Thoracic aorta (tissue), 2 donors: Measurements from ENCODE around the gene PSMB1. TPM values are rescaled to one million over a fixed set of nuclear protein-coding genes. Genes with fewer than 3 reads are reported as not detected.
A peak's percentile ranks its signal among the peaks of the same experiment; 100 is the strongest.

ENCODE experiments used
- ATAC-seq: fragments of 150-250 bp; one replicate; pipeline ENCODE4 v1.8.0; 2017; ENCODE audit warnings: low read depth; ENCODE audit not compliant: insufficient number of reproducible peaks, low FRiP score
- DNase-seq: peaks from one replicate; pipeline ENCODE4 v3.0.0-alpha.2; 2020; ENCODE audit warnings: low spot score
- H3K27ac ChIP-seq, 2 donors: fragments of 200-600 bp; sonication (generic); 1 replicate in 1 of 2; 2 replicates in 1 of 2; pipeline ENCODE4 v1.5.1; 2016; ENCODE audit warnings: mild to moderate bottlenecking in 2 of 2, moderate library complexity in 2 of 2
- H3K27me3 ChIP-seq: fragments of 200-600 bp; sonication (generic); replicated peaks from 2 replicates; pipeline ENCODE4 v1.6.0; 2016; ENCODE audit warnings: mild to moderate bottlenecking; ENCODE audit not compliant: insufficient read depth
- H3K36me3 ChIP-seq: fragments of 200-600 bp; sonication (generic); one replicate; pipeline ENCODE4 v1.5.1; 2016
- H3K4me1 ChIP-seq, 2 donors: fragments of 200-600 bp; sonication (generic); 1 replicate in 1 of 2; 2 replicates in 1 of 2; pipeline versions ENCODE4 v1.5.1 to v1.6.0; 2016; ENCODE audit warnings: low read depth in 2 of 2, mild to moderate bottlenecking in 1 of 2; ENCODE audit not compliant: control insufficient read depth in 1 of 2
- H3K4me3 ChIP-seq: fragments of 200-600 bp; sonication (generic); 2 replicates; pipeline ENCODE4 v1.5.1; 2016; ENCODE audit warnings: mild to moderate bottlenecking
- H3K9me3 ChIP-seq: fragments of 200-600 bp; sonication (generic); 2 replicates; pipeline ENCODE4 v1.5.1; 2016
- CTCF ChIP-seq: fragments of 200-600 bp; sonication (generic); IDR thresholded peaks from one replicate; pipeline ENCODE4 v1.5.1; 2019; ENCODE audit warnings: antibody characterized with exemption
- total RNA-seq, 2 donors: library from RNA; depleted of rRNA; stranded (reverse); fragments of >200 nt; gene quantifications; one replicate each; pipeline versions ENCODE4 v1.1.0 to v1.2.3, GENCODE V29; 2016

The PSMB1 gene
- total RNA-seq, 2 donors from 2014 or later: 143 to 159 TPM

GRCh38 chr6:170564936-170565530 is 11.9 kb upstream of the PSMB1 start:
- H3K4me3 ChIP-seq: no peak overlapping the region
- ATAC-seq: no peak
- no peaks in the 10 kb centered on the region for H3K9me3 ChIP-seq
- DNase-seq: no peak
- peaks cover 33% of the 10 kb centered on the region for H3K36me3 ChIP-seq
- no peak for TF ChIP-seq CTCF
- no peaks in the 10 kb centered on the region for H3K27me3 ChIP-seq
- H3K27ac ChIP-seq: no peak overlapping the region
- no peaks in the 10 kb centered on the region for H3K4me1 ChIP-seq

DNA sequence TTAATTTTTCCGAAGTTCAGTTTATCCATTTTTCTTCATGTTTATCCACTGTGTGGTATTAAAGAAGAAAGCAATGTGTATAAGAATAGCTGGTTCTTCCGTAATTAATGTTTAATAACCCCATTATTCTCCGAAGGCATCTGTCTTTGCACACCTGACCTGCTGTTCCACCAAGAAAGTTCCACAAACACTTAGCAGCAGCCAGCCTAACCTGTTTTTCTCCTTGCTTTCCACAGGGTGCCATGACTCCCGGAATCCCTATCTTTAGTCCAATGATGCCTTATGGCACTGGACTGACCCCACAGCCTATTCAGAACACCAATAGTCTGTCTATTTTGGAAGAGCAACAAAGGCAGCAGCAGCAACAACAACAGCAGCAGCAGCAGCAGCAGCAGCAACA is 8.4 kb upstream of the PSMB1 start:
- no peaks in the 10 kb centered on the region for H3K4me1 ChIP-seq
- H3K36me3 ChIP-seq: peaks cover 15% of the 10 kb centered on the region

GRCh38 chr6:170555305-170555704 is 2.2 kb upstream of the PSMB1 start:
- no peaks in the 10 kb centered on the region for H3K27me3 ChIP-seq
- TF ChIP-seq CTCF: no peak
- H3K36me3 ChIP-seq: no peaks in the 10 kb centered on the region
- H3K9me3 ChIP-seq: no peaks in the 10 kb centered on the region
- no peak overlapping the region for H3K27ac ChIP-seq
- ATAC-seq (no peak), DNase-seq (no peak)
- H3K4me3 ChIP-seq: peak overlapping the region; percentile 94
- peaks cover 27 to 38% of the 10 kb centered on the region in 2 donors for H3K4me1 ChIP-seq

More for the DNA sequence above, 8.4 kb upstream of the PSMB1 start:
- H3K4me3 ChIP-seq: no peak overlapping the region
- no peak for DNase-seq
- ATAC-seq: no peak
- H3K27ac ChIP-seq: no peak overlapping the region
- H3K9me3 ChIP-seq: no peaks in the 10 kb centered on the region
- TF ChIP-seq CTCF: no peak
- no peaks in the 10 kb centered on the region for H3K27me3 ChIP-seq

DNA sequence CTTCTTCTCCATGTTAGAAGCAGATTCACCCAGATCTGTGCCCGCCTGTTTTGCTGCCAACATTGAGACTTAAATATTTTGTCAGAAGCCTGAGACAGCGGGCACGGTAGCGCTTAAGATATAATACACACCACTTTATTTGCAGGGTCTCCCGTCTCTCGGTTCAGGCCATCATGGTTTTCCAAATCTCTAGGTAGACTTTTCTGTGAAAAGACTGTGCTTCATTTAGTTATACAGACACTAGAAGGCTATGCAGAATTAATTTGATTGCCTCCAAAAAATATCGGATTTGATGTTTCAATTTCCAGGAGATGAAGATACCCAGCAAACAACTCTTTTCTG is 1.7 kb upstream of the PSMB1 start:
- H3K4me3 ChIP-seq: peak overlapping the region; percentile 94
- DNase-seq (no peak), ATAC-seq (no peak)
- no peaks in the 10 kb centered on the region for H3K27me3 ChIP-seq
- H3K4me1 ChIP-seq: peaks cover 27 to 44% of the 10 kb centered on the region in 2 donors
- no peaks in the 10 kb centered on the region for H3K9me3 ChIP-seq
- H3K27ac ChIP-seq: peak overlapping the region; percentile 88 to 93
- TF ChIP-seq CTCF: no peak
- H3K36me3 ChIP-seq: no peaks in the 10 kb centered on the region

- H3K27ac ChIP-seq: peak within 1 kb of the TSS; percentile 88 to 93
- H3K4me1 ChIP-seq: peaks cover 27 to 49% of the 10 kb centered on the region in 2 donors
These were observed 1.1 kb upstream of the PSMB1 start, which contains the start of gene TBP for GRCh38 chr6:170554013-170554795. TBP (plus strand) TSS chr6:170554369; CDS start chr6:170557030, 2,661 bp downstream.

More at GRCh38 chr6:170554013-170554795, 1.1 kb upstream of the PSMB1 start, which contains the start of gene TBP:
- Histone ChIP-seq H3K27me3 (no peaks in the 10 kb centered on the region), H3K9me3 (no peaks in the 10 kb centered on the region), H3K36me3 (no peaks in the 10 kb centered on the region), H3K4me3 (peak within 1 kb of the TSS; percentile 94)
- peak; percentile 98 for ATAC-seq
- DNase-seq: peak; percentile 94
- no peak for TF ChIP-seq CTCF
